ENCODE results near the gene C3orf20. TPM values are rescaled to one million over a fixed set of nuclear protein-coding genes. Genes with fewer than 3 reads are reported as not detected.

The C3orf20 gene
- total RNA-seq, 4 donors from 2014 or later, result 0.11 to 0.46 TPM; not detected in 2

DNA sequence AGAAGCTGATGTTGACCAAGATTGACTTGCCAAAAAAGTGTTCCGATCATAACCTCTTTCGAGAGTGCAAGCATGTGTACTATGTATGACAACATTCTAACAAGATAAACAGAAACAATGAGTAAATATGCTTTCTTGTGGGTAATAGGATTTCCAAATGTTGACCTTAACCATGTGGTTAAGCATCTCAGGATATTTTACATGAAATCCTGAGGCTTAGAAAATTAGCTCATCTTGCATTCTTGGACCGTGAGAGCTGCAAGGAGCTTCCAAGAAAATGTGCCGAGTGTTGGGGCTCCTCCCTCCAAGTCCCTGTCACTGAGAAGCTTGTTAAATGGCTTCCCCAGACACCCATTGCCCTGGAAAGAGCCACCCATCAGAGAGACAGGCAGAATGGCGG, 50.1 kb downstream of the C3orf20 start:
- peak; percentile 17 to 37 for DNase-seq
- peaks cover 7 to 23% of the 10 kb centered on the region in 2 donors for H3K4me1 ChIP-seq
- intact Hi-C loops (cut with DNase I; ENCODE audit: low total_unique reads), result no loop called here
- H3K9me3 ChIP-seq, result no peaks in the 10 kb centered on the region
- H3K27ac ChIP-seq, result peak overlapping the region in 3 of 4 donors; percentile 15 to 33 (median 27)
- in situ Hi-C loops (cut with MboI; ENCODE audit: low sequenced_read_pairs in 4 of 4), result no loop called here
- TF ChIP-seq, protein P1, sequence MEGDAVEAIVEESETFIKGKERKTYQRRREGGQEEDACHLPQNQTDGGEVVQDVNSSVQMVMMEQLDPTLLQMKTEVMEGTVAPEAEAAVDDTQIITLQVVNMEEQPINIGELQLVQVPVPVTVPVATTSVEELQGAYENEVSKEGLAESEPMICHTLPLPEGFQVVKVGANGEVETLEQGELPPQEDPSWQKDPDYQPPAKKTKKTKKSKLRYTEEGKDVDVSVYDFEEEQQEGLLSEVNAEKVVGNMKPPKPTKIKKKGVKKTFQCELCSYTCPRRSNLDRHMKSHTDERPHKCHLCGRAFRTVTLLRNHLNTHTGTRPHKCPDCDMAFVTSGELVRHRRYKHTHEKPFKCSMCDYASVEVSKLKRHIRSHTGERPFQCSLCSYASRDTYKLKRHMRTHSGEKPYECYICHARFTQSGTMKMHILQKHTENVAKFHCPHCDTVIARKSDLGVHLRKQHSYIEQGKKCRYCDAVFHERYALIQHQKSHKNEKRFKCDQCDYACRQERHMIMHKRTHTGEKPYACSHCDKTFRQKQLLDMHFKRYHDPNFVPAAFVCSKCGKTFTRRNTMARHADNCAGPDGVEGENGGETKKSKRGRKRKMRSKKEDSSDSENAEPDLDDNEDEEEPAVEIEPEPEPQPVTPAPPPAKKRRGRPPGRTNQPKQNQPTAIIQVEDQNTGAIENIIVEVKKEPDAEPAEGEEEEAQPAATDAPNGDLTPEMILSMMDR (IDR thresholded peaks at IDR 0.05 in 4 of 5, conservative IDR thresholded peaks at IDR 0.05 in 1 of 5), result no peak
- no peak for TF ChIP-seq POLR2A (IDR thresholded peaks at IDR 0.05)
- no peak overlapping the region for H3K4me3 ChIP-seq
- no peaks in the 10 kb centered on the region for H3K27me3 ChIP-seq
- H3K36me3 ChIP-seq, result no peaks in the 10 kb centered on the region
- peak; percentile 55 to 59 for ATAC-seq

DNA sequence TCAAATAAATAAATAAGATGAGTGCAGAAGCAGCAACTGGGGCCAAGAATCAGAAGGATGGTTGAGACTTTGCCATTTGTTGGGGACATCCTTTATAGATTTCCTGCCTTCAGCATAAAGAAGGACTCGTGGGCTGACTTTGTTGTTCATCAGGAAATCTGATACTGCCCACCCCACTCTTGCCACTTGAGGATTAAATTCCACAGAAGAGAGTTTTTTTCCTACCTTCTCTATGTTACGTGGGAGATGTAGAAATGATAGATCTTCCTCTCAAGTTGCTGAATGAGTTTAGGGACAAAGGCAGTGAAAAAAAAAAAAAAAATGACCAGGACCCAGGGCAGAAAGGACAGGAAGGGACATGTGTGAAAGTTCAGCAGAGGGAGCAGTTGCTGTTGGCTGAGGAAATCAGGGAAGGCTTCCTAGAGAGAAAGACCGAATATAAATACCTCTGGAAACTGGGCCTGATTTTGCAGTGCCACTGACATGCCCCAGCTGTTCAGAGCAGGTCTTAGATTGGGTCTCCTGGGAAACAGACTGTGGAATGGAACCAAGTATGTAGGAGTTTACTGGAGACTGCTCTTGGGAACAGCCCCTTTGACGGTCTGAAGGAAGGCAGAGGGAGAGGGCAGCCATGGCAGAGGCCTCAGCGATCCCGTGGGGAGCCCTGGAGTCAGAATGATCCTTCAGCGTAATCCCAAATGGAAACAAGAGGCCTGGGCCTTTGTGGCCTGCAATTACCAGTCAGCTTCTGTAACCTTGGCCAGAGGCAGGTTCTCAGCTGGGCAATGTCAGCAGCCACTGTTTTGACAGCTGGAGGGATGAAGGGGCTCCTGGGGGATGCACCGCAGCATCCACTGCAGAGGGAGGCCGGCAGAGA, 50.9 kb downstream of the C3orf20 start:
- H3K27ac ChIP-seq, result peak overlapping the region in 2 of 4 donors; percentile 15 to 33
- H3K27me3 ChIP-seq, result no peaks in the 10 kb centered on the region
- DNase-seq (peak in 1 of 2 donors; percentile 15), ATAC-seq (peak; percentile 17 to 32)
- H3K36me3 ChIP-seq, result no peaks in the 10 kb centered on the region
- in situ Hi-C loops (cut with MboI; ENCODE audit: low sequenced_read_pairs in 4 of 4), result no loop called here
- intact Hi-C loops (cut with DNase I; ENCODE audit: low total_unique reads), result no loop called here
- peaks cover 7 to 23% of the 10 kb centered on the region in 2 donors for H3K4me1 ChIP-seq
- no peaks in the 10 kb centered on the region for H3K9me3 ChIP-seq
- TF ChIP-seq, protein P1 (IDR thresholded peaks at IDR 0.05 in 4 of 5, conservative IDR thresholded peaks at IDR 0.05 in 1 of 5), result no peak
- TF ChIP-seq POLR2A (IDR thresholded peaks at IDR 0.05), result no peak
- H3K4me3 ChIP-seq, result no peak overlapping the region

DNA sequence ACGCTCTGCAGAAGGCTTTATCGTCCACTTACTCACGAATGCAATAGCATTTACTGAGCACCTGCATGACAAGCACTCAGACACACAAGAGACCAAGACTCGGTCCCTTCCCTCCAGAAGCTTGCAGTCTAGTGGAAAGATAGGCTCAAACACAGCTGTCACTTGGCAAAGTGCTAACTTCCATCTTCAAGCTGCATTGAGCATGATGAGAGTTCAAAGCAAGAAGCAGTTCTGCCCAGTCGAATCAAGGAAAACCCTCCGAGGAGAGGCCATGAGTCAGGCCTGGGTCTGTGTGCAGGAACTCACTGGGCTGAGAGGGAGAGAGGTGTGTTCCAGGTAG, 51.5 kb downstream of the C3orf20 start:
- intact Hi-C loops (cut with DNase I; ENCODE audit: low total_unique reads), result no loop called here
- Histone ChIP-seq H3K27ac (no peak overlapping the region), H3K36me3 (no peaks in the 10 kb centered on the region), H3K4me1 (peaks cover 7 to 23% of the 10 kb centered on the region in 2 donors), H3K4me3 (no peak overlapping the region), H3K27me3 (no peaks in the 10 kb centered on the region), H3K9me3 (no peaks in the 10 kb centered on the region)
- DNase-seq, result no peak
- ATAC-seq, result no peak
- TF ChIP-seq POLR2A (IDR thresholded peaks at IDR 0.05), result no peak
- TF ChIP-seq, protein P1 (IDR thresholded peaks at IDR 0.05 in 4 of 5, conservative IDR thresholded peaks at IDR 0.05 in 1 of 5), result no peak
- in situ Hi-C loops (cut with MboI; ENCODE audit: low sequenced_read_pairs in 4 of 4), result no loop called here

DNA sequence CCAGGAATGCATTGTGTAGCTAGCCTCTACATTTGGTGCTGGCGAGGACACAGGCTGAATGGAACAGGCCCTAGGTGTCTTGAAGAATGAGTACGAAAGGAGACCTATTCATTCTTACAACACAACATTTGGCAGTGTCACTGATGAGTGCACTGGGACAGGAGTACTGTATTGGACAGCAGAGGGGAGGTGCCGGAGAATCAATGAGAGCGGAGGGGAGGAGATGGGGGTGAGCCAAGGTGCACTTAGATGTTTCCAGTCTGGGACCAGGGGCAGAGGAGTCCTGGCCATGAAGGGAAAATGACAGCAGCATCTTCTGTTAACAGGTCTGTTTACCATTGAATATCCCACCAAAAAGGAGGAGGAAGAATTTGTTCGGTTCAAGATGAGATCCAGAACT, 53.2 kb downstream of the C3orf20 start:
- no peak for DNase-seq
- TF ChIP-seq, protein P1 (IDR thresholded peaks at IDR 0.05 in 4 of 5, conservative IDR thresholded peaks at IDR 0.05 in 1 of 5), result no peak
- TF ChIP-seq POLR2A (IDR thresholded peaks at IDR 0.05), result no peak
- H3K27me3 ChIP-seq, result no peaks in the 10 kb centered on the region
- intact Hi-C loops (cut with DNase I; ENCODE audit: low total_unique reads) (no loop called here), in situ Hi-C loops (cut with MboI; ENCODE audit: low sequenced_read_pairs in 4 of 4) (no loop called here)
- H3K4me1 ChIP-seq, result peaks cover 7 to 23% of the 10 kb centered on the region in 2 donors
- no peak for ATAC-seq
- no peaks in the 10 kb centered on the region for H3K9me3 ChIP-seq
- H3K36me3 ChIP-seq, result no peaks in the 10 kb centered on the region
- no peak overlapping the region for H3K4me3 ChIP-seq
- no peak overlapping the region for H3K27ac ChIP-seq

Measured in gastrocnemius medialis (tissue), 4 donors.